ENCODE data around the gene FAM163B. TPM values are rescaled to one million over a fixed set of nuclear protein-coding genes. Genes with fewer than 3 reads are reported as not detected.

The FAM163B gene
- total RNA-seq, 1 experiment from 2014 or later: not detected

GRCh38 chr9:133584167-133584558 is 25.0 kb downstream of the FAM163B start:
- Mint-ChIP-seq H3K4me1 (ENCODE audit: low read depth, unreplicated experiment) (no peaks in the 10 kb centered on the region), H3K36me3 (ENCODE audit: insufficient read depth, unreplicated experiment) (no peaks in the 10 kb centered on the region), H3K4me3 (ENCODE audit: low read depth, unreplicated experiment) (no peak overlapping the region), H3K27ac (ENCODE audit: unreplicated experiment) (no peak overlapping the region), H3K9me3 (ENCODE audit: low read depth, unreplicated experiment) (peaks cover 4% of the 10 kb centered on the region), H3K27me3 (ENCODE audit: unreplicated experiment) (peaks cover 67% of the 10 kb centered on the region)
- no peak for DNase-seq
- CTCF ChIA-PET: no interaction called here
- no peak for TF ChIP-seq CTCF (IDR thresholded peaks at IDR 0.05; ENCODE audit: unreplicated experiment)
- BruUV-seq (replicated peaks): no TSS peak
- intact Hi-C loops (cut with micrococcal nuclease; ENCODE audit: unreplicated experiment): no loop called here

- H3K27me3 Mint-ChIP-seq (ENCODE audit: unreplicated experiment): peaks cover 71% of the 10 kb centered on the region
- H3K27ac Mint-ChIP-seq (ENCODE audit: unreplicated experiment): no peak overlapping the region
- H3K4me1 Mint-ChIP-seq (ENCODE audit: low read depth, unreplicated experiment): no peaks in the 10 kb centered on the region
- H3K4me3 Mint-ChIP-seq (ENCODE audit: low read depth, unreplicated experiment): no peak overlapping the region
- no peaks in the 10 kb centered on the region for H3K36me3 Mint-ChIP-seq (ENCODE audit: insufficient read depth, unreplicated experiment)
- BruUV-seq (replicated peaks): no TSS peak
- TF ChIP-seq CTCF (IDR thresholded peaks at IDR 0.05; ENCODE audit: unreplicated experiment): no peak
- intact Hi-C loops (cut with micrococcal nuclease; ENCODE audit: unreplicated experiment): no loop called here
- no peak for DNase-seq
- CTCF ChIA-PET: interaction anchor here (0.5 kb wide), 1 partner anchor 152 kb away, joined by 3 read pairs; no protein-coding TSS in a partner anchor
- H3K9me3 Mint-ChIP-seq (ENCODE audit: low read depth, unreplicated experiment): peaks cover 3% of the 10 kb centered on the region
Observed at GRCh38 chr9:133583586-133583985, 25.6 kb downstream of the FAM163B start.

- H3K36me3 Mint-ChIP-seq (ENCODE audit: insufficient read depth, unreplicated experiment): no peaks in the 10 kb centered on the region
- no peaks in the 10 kb centered on the region for H3K9me3 Mint-ChIP-seq (ENCODE audit: low read depth, unreplicated experiment)
- CTCF ChIA-PET: interaction anchor here (0.5 kb wide), 1 partner anchor 152 kb away, joined by 3 read pairs; no protein-coding TSS in a partner anchor
- no peak for TF ChIP-seq CTCF (IDR thresholded peaks at IDR 0.05; ENCODE audit: unreplicated experiment)
- no peak overlapping the region for H3K4me3 Mint-ChIP-seq (ENCODE audit: low read depth, unreplicated experiment)
- H3K27ac Mint-ChIP-seq (ENCODE audit: unreplicated experiment): no peak overlapping the region
- H3K4me1 Mint-ChIP-seq (ENCODE audit: low read depth, unreplicated experiment): no peaks in the 10 kb centered on the region
- no TSS peak for BruUV-seq (replicated peaks)
- no peak for DNase-seq
- intact Hi-C loops (cut with micrococcal nuclease; ENCODE audit: unreplicated experiment): no loop called here
- H3K27me3 Mint-ChIP-seq (ENCODE audit: unreplicated experiment): peaks cover 76% of the 10 kb centered on the region
Observed at GRCh38 chr9:133583111-133583510, 26.1 kb downstream of the FAM163B start.

- CTCF ChIA-PET: no interaction called here
- H3K27me3 Mint-ChIP-seq (ENCODE audit: unreplicated experiment): peaks cover 81% of the 10 kb centered on the region
- BruUV-seq (replicated peaks): no TSS peak
- H3K4me1 Mint-ChIP-seq (ENCODE audit: low read depth, unreplicated experiment): no peaks in the 10 kb centered on the region
- H3K9me3 Mint-ChIP-seq (ENCODE audit: low read depth, unreplicated experiment): no peaks in the 10 kb centered on the region
- DNase-seq: no peak
- no peak overlapping the region for H3K27ac Mint-ChIP-seq (ENCODE audit: unreplicated experiment)
- no peak overlapping the region for H3K4me3 Mint-ChIP-seq (ENCODE audit: low read depth, unreplicated experiment)
- no peak for TF ChIP-seq CTCF (IDR thresholded peaks at IDR 0.05; ENCODE audit: unreplicated experiment)
- H3K36me3 Mint-ChIP-seq (ENCODE audit: insufficient read depth, unreplicated experiment): no peaks in the 10 kb centered on the region
- intact Hi-C loops (cut with micrococcal nuclease; ENCODE audit: unreplicated experiment): no loop called here
Observed at GRCh38 chr9:133582501-133583045, 26.6 kb downstream of the FAM163B start.

Data from Calu3 (cell line).